ENCODE measurements around the gene RNU1-3.
"Not testable (repeated sequence)": the region's sequence is repeated elsewhere in the genome, so short reads cannot be mapped to it uniquely, and the experiment has no call there.

- not testable (repeated sequence) for TF ChIP-seq CTCF, POLR2A (IDR thresholded peaks at IDR 0.05)
Measured at GRCh38 chr1:16639091-16640031, 27.4 kb downstream of the RNU1-3 start.

Data from lower leg skin (tissue), 3 donors.